Naive thymus-derived CD8-positive, alpha-beta T cell (primary cell): ENCODE measurements around the gene HJV. TPM values are rescaled to one million over a fixed set of nuclear protein-coding genes. Genes with fewer than 3 reads are reported as not detected.
A peak's percentile ranks its signal among the peaks of the same experiment; 100 is the strongest.

Source experiments
- ATAC-seq, 2 donors: fragments of 150-1000 bp; cut with Tn5 transposase in 1 of 2; sonication (Bioruptor Pico), chemical (Tn5 transposase) in 1 of 2; 1 replicate in 1 of 2; 2 replicates in 1 of 2; pipeline ENCODE4 v1.10.0; 2021; ENCODE audit warnings: mild to moderate bottlenecking in 2 of 2, moderate library complexity in 2 of 2
- POLR2A ChIA-PET: fragments of 350-600 bp; sonication (Branson Sonifier 250); formaldehyde crosslinking; loops from one replicate; lab custom pipeline; 2021; ENCODE audit warnings: antibody characterized with exemption; lab: Charles Lee
- DNase-seq, 10 donors: peaks; one replicate each; pipeline versions ENCODE4 v3.0.0 to v3.0.0-alpha.2; 2020 to 2022
- H3K27ac Mint-ChIP-seq, 10 donors: one replicate each; pipeline ENCODE4 v1.8.0; 2020 to 2022; ENCODE audit warnings: mild to moderate bottlenecking in 10 of 10, mixed read lengths in 10 of 10, moderate library complexity in 4 of 10, inconsistent platforms in 1 of 10
- H3K27me3 Mint-ChIP-seq, 5 donors: one replicate each; pipeline ENCODE4 v1.8.0; 2021 to 2022; ENCODE audit warnings: mixed read lengths in 5 of 5
- H3K36me3 Mint-ChIP-seq, 3 donors: one replicate each; pipeline ENCODE4 v1.8.0; 2020 to 2022; ENCODE audit warnings: mixed read lengths in 3 of 3, mild to moderate bottlenecking in 2 of 3, inconsistent platforms in 1 of 3
- H3K4me1 Mint-ChIP-seq, 4 donors: one replicate each; pipeline ENCODE4 v1.8.0; 2021 to 2022; ENCODE audit warnings: mixed read lengths in 4 of 4
- H3K4me3 Mint-ChIP-seq, 10 donors: one replicate each; pipeline ENCODE4 v1.8.0; 2020 to 2022; ENCODE audit warnings: mild to moderate bottlenecking in 10 of 10, mixed read lengths in 10 of 10, moderate library complexity in 6 of 10, inconsistent platforms in 1 of 10
- H3K9me3 Mint-ChIP-seq, 9 donors: one replicate each; pipeline ENCODE4 v1.8.0; 2020 to 2022; ENCODE audit warnings: mixed read lengths in 9 of 9, mild to moderate bottlenecking in 3 of 9, inconsistent platforms in 1 of 9, moderate library complexity in 1 of 9
- polyA plus RNA-seq, 3 donors: library from polyadenylated mRNA; unstranded; fragments of 300-500 nt; fragmentation: Illumina TruSeq; gene quantifications; one replicate each; pipeline ENCODE4 v1.2.3, GENCODE V29; 2021
- total RNA-seq, 8 experiments: library from RNA in 2 of 8; stranded (reverse) in 2 of 8; gene quantifications; one replicate each; pipeline ENCODE4 v1.2.3 and lab custom pipeline; 2021 to 2026

Gene HJV
- total and polyA plus RNA-seq, 5 experiments from 2014 or later: not detected

GRCh38 chr1:146020058-146021049, 1.2 kb downstream of the HJV start:
- ATAC-seq: no peak
- no peak overlapping the region for H3K27ac Mint-ChIP-seq
- POLR2A ChIA-PET: interaction anchor here (0.9 kb wide), 1 partner anchor 40 kb away, joined by 4 read pairs; no protein-coding TSS in a partner anchor

DNA sequence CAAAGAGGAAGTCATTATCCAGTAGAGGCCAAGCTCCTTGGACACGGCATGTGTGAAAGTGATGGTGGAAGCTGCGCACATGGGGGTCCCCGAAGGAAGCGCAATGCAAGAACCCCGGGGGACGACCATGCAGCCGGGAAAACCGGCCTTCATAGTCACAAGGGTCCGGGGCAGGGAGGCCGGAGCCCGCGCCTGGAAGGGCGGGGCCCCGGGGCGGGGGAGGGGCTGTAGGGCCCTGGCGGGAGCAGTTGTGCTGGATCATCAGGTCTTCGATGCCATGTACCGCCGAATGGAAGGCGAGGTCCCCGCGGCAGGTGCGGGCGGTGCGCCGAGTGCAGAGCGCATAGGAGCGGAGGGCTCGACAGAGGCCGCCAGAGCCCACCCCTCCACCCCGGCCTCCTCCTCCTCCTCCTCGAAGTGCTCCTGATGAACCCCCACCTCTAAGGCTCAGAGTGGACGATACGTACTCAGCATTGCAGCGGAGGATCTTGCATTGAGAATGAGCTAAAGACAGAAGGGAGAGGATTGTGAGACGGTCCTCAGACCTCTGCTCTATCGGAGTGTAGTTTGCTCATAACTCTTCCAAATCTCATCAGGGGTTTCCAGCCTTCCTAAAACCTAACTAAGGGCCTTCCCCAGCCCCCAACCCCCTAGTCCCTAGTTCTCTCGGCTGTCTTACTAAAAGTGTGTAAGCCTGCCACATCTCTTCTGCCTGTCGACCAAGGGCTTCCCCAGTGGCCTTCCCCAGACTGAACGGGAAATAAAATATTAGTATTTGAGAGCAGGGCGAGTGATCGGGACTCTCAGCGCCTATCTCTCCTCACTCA, 2.1 kb downstream of the HJV start:
- DNase-seq (no peak), ATAC-seq (peak; percentile 49 to 71)
- H3K4me1 Mint-ChIP-seq: peaks cover 2 to 12% (median 10%) of the 10 kb centered on the region in 4 donors
- POLR2A ChIA-PET: interaction anchor here (0.9 kb wide), 1 partner anchor 39 kb away, joined by 4 read pairs; no protein-coding TSS in a partner anchor
- no peaks in the 10 kb centered on the region for H3K36me3 Mint-ChIP-seq
- H3K9me3 Mint-ChIP-seq: peaks cover 0 to 2% (median 0%) of the 10 kb centered on the region in 9 donors
- peak overlapping the region in 9 of 10 donors; percentile 19 to 80 (median 38) for H3K4me3 Mint-ChIP-seq
- peaks cover 23 to 56% (median 43%) of the 10 kb centered on the region in 5 donors for H3K27me3 Mint-ChIP-seq
- H3K27ac Mint-ChIP-seq: no peak overlapping the region

More at GRCh38 chr1:146020058-146021049, 1.2 kb downstream of the HJV start:
- Mint-ChIP-seq H3K4me1 (peaks cover 2 to 12% (median 10%) of the 10 kb centered on the region in 4 donors), H3K9me3 (peaks cover 0 to 2% (median 0%) of the 10 kb centered on the region in 9 donors), H3K27me3 (peaks cover 26 to 54% (median 51%) of the 10 kb centered on the region in 5 donors), H3K36me3 (no peaks in the 10 kb centered on the region), H3K4me3 (peak overlapping the region in 5 of 10 donors; percentile 1 to 80 (median 38))
- DNase-seq: no peak

DNA sequence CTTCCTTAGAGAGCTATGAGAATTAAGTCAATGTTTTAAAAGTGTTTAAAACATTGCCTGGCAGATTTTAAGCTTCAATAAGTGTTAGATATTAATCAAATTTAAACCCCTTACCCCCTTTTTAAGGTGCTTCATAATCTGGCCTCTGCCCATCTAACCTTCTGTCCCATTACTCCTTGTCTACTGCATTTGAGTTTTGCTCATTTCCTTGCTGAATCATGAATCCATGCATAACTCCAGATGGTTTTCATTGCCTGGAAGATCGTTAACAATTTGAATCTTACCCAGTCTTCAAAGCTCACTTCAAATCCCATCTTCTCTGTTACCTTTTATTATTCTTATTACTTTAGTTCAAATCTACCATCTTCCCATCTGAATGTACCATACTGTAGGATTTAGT, 4.6 kb downstream of the HJV start:
- POLR2A ChIA-PET: interaction anchor here (1.4 kb wide), 1 partner anchor 21 kb away, joined by 3 read pairs; no protein-coding TSS in a partner anchor
- no peak overlapping the region for H3K27ac Mint-ChIP-seq

DNA sequence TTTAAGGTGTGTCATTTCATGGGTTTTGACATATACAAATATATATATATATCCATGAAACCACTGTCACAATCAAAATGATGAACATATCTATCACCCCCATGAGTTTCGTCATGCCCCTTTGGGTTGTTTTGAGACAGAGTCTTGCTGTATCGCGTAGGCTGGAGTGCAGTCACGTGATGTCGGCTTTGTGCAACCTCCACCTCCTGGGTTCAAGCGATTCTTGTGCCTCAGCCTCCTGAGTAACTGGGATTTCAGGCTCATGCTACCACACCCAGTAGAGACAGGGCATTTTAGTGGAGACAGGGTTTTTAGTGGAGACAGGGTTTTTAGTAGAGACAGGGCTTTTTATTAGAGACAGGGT, 8.0 kb downstream of the HJV start:
- no peaks in the 10 kb centered on the region for H3K36me3 Mint-ChIP-seq
- ATAC-seq: no peak
- peaks cover 0 to 20% (median 6%) of the 10 kb centered on the region in 5 donors for H3K27me3 Mint-ChIP-seq
- no peak for DNase-seq
- no peak overlapping the region for H3K4me3 Mint-ChIP-seq
- H3K4me1 Mint-ChIP-seq: peaks cover 1 to 10% (median 8%) of the 10 kb centered on the region in 4 donors
- H3K9me3 Mint-ChIP-seq: no peaks in the 10 kb centered on the region
- H3K27ac Mint-ChIP-seq: no peak overlapping the region
- POLR2A ChIA-PET: interaction anchor here (0.6 to 26.6 kb wide), 2 partner anchors 21 to 26 kb away, joined by 4 to 1573 read pairs; partner anchors contain the start of gene TXNIP

More for the DNA sequence above, 4.6 kb downstream of the HJV start:
- H3K27me3 Mint-ChIP-seq: peaks cover 23 to 48% (median 35%) of the 10 kb centered on the region in 5 donors
- H3K36me3 Mint-ChIP-seq: no peaks in the 10 kb centered on the region
- H3K4me1 Mint-ChIP-seq: peaks cover 2 to 19% (median 15%) of the 10 kb centered on the region in 4 donors
- no peak for ATAC-seq
- H3K9me3 Mint-ChIP-seq: peaks cover 0 to 2% (median 0%) of the 10 kb centered on the region in 9 donors
- DNase-seq: no peak
- no peak overlapping the region for H3K4me3 Mint-ChIP-seq

GRCh38 chr1:146012703-146013558, 8.6 kb downstream of the HJV start:
- POLR2A ChIA-PET: interaction anchor here (0.6 to 26.6 kb wide), 7 partner anchors 22 to 170 kb away, joined by 3 to 1573 read pairs (median 5); partner anchors contain the start of genes NUDT17, RBM8A and TXNIP
- H3K27ac Mint-ChIP-seq: no peak overlapping the region
- H3K9me3 Mint-ChIP-seq: no peaks in the 10 kb centered on the region
- H3K4me1 Mint-ChIP-seq: peaks cover 1 to 11% (median 8%) of the 10 kb centered on the region in 4 donors
- peak in 9 of 10 donors; percentile 37 to 79 (median 66) for DNase-seq
- no peak overlapping the region for H3K4me3 Mint-ChIP-seq
- H3K27me3 Mint-ChIP-seq: peaks cover 0 to 16% (median 3%) of the 10 kb centered on the region in 5 donors
- ATAC-seq: peak; percentile 67 to 84
- no peaks in the 10 kb centered on the region for H3K36me3 Mint-ChIP-seq

GRCh38 chr1:146010126-146010738, 11.3 kb downstream of the HJV start:
- Mint-ChIP-seq H3K9me3 (no peaks in the 10 kb centered on the region), H3K4me1 (peaks cover 12 to 35% (median 32%) of the 10 kb centered on the region in 4 donors), H3K27ac (peak overlapping the region in 5 of 10 donors; percentile 11 to 76 (median 25)), H3K4me3 (no peak overlapping the region), H3K27me3 (peaks cover 0 to 4% (median 0%) of the 10 kb centered on the region in 5 donors), H3K36me3 (no peaks in the 10 kb centered on the region)
- POLR2A ChIA-PET: interaction anchor here (0.9 to 26.6 kb wide), 3 partner anchors 23 to 118 kb away, joined by 3 to 1573 read pairs (median 5); partner anchors contain the start of gene TXNIP
- ATAC-seq (no peak), DNase-seq (no peak)

- ATAC-seq (no peak), DNase-seq (no peak)
- H3K36me3 Mint-ChIP-seq: no peaks in the 10 kb centered on the region
- POLR2A ChIA-PET: interaction anchor here (0.8 to 26.6 kb wide), 5 partner anchors 21 to 162 kb away, joined by 3 to 1573 read pairs (median 13); partner anchors contain the start of genes ANKRD34A, NUDT17, POLR3GL and RBM8A
- peak overlapping the region; percentile 83 to 100 (median 94) for H3K27ac Mint-ChIP-seq
- no peaks in the 10 kb centered on the region for H3K9me3 Mint-ChIP-seq
- peak overlapping the region in 9 of 10 donors; percentile 76 to 89 (median 82) for H3K4me3 Mint-ChIP-seq
- peaks cover 20 to 51% (median 47%) of the 10 kb centered on the region in 4 donors for H3K4me1 Mint-ChIP-seq
- H3K27me3 Mint-ChIP-seq: no peaks in the 10 kb centered on the region
These were observed 13.9 kb downstream of the HJV start for GRCh38 chr1:146007489-146008133.

GRCh38 chr1:146001709-146002108, 19.8 kb downstream of the HJV start:
- ATAC-seq (no peak), DNase-seq (no peak)
- peaks cover 35 to 85% (median 75%) of the 10 kb centered on the region in 4 donors for H3K4me1 Mint-ChIP-seq
- peak overlapping the region; percentile 65 to 100 (median 92) for H3K27ac Mint-ChIP-seq
- no peaks in the 10 kb centered on the region for H3K36me3 Mint-ChIP-seq
- H3K27me3 Mint-ChIP-seq: no peaks in the 10 kb centered on the region
- peak overlapping the region in 8 of 10 donors; percentile 39 to 91 (median 51) for H3K4me3 Mint-ChIP-seq
- peaks cover 0 to 2% (median 0%) of the 10 kb centered on the region in 9 donors for H3K9me3 Mint-ChIP-seq
- POLR2A ChIA-PET: interaction anchor here (0.5 to 30.6 kb wide), 4 partner anchors 15 to 143 kb away, joined by 3 to 1573 read pairs (median 233); partner anchors contain the start of genes ANKRD34A, LIX1L, POLR3GL and TXNIP

DNA sequence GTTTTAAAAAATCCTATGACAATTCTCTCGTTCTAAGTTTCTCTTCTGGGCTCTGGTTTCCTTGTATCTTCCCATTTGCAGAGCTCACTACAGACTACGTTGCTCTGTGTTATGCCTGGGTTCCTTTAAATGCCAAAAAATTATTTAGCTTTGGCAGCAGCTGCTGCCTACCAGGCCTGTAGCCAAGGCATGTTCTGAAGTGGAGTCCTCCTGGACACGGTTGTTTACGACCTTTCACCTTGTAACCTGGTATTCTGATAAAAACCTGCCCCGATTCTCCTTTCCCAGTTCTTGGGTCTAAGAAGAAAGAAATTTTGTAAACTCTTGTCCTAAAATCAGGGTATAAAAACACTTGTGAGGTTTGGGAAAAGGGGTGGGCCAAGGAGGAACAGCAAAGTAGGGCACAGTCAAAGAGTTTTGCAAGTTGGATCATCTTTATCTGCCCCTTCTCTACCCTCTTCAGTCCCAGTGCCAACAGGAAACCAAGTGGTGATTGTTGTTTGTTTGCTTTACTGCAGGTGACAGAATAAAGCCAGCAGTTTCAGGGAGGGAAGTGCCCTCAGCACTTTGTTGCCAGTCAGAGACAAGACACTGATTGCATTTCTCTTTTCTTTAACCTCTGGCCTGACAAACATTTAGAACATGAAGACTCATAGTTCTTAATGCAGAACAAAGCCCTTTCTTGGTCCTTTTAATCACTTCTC, 22.1 kb downstream of the HJV start:
- H3K4me3 Mint-ChIP-seq: peak overlapping the region; percentile 91 to 100 (median 99)
- H3K4me1 Mint-ChIP-seq: peaks cover 24 to 64% (median 54%) of the 10 kb centered on the region in 4 donors
- H3K27ac Mint-ChIP-seq: peak overlapping the region; percentile 95 to 100 (median 99)
- peaks cover 0 to 8% (median 0%) of the 10 kb centered on the region in 9 donors for H3K9me3 Mint-ChIP-seq
- DNase-seq (peak in 9 of 10 donors; percentile 37 to 71 (median 51)), ATAC-seq (peak; percentile 44 to 49)
- H3K27me3 Mint-ChIP-seq: no peaks in the 10 kb centered on the region
- POLR2A ChIA-PET: interaction anchor here (6.0 to 30.6 kb wide), 5 partner anchors 1 to 72 kb away, joined by 49 to 1573 read pairs (median 462); partner anchors contain the start of genes ANKRD34A, LIX1L, POLR3GL and RBM8A
- peaks cover 19 to 22% (median 20%) of the 10 kb centered on the region in 3 donors for H3K36me3 Mint-ChIP-seq
